ENCODE results near the gene RPL22L1.

RPL22L1 gene

DNA sequence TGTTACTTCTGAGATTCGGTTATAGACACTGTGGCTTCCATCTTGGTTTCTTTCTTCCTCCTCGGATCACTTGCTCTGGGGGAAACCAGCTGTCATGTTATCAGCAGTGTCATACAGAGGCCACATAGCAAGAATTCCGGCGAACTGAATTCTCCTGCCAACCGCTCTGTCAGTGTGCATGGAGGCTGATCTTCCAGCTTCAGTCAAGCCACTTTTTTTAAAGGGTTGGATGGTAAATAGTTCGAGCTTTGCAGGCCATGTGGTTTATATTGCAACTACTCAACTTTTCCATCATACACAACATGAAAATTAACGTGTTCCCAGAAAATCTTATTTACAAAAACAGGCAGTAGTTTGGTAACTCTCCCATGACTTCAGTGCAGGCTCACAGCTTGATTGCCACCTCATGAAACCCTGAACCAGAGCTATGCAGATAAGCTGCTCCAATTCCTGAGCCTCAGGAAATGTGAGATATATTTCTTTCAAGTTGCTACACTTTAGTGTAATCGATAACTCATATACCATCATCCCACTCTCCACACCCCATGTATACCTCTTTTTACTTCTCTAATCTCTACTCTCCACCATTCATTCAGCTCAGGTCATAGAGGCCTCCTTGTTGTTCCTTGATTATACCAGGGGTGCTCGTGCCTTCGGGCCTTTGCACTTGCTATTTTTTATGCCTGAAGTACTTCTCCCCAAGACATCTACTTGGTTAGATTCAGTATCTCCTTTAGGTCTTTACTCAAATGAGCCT is 7.2 kb downstream of the RPL22L1 start:
- Histone ChIP-seq H3K9ac (no peak overlapping the region), H3K4me2 (no peak overlapping the region), H3K27me3 (no peaks in the 10 kb centered on the region), H3K4me3 (no peak overlapping the region), H4K20me1 (peaks cover 28% of the 10 kb centered on the region), H3K4me1 (peaks cover 25% of the 10 kb centered on the region), H3K27ac (no peak overlapping the region), H3K36me3 (peaks cover 30% of the 10 kb centered on the region), H3K9me3 (no peaks in the 10 kb centered on the region)
- TF ChIP-seq Cebpa-rat (IDR thresholded peaks at IDR 0.05) = no peak

DNA sequence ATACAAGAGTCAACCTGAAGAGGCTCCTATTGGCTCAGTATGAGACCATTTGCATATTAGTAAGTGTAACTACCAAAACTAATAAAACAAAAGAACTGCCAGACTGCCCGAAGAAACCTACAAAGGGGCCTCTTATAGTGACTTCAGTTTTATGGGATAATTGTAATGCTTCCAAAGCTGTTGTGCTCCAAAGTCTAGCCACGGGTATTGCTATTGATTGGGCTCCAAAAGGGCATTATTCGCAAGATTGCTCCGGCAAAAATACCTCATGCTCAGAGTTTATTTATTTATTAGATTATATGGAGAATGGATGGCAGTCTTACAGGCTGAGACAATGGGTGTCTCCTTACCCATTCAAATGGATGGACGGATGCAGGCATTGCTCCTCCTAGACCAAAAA is 11.4 kb downstream of the RPL22L1 start:
- no peak overlapping the region for H3K27ac ChIP-seq
- no peaks in the 10 kb centered on the region for H4K20me1 ChIP-seq
- no peak overlapping the region for H3K4me2 ChIP-seq
- no peaks in the 10 kb centered on the region for H3K27me3 ChIP-seq
- H3K4me3 ChIP-seq = no peak overlapping the region
- no peak overlapping the region for H3K9ac ChIP-seq
- no peaks in the 10 kb centered on the region for H3K36me3 ChIP-seq
- TF ChIP-seq Cebpa-rat (IDR thresholded peaks at IDR 0.05) = no peak
- no peaks in the 10 kb centered on the region for H3K9me3 ChIP-seq
- H3K4me1 ChIP-seq = peaks cover 11% of the 10 kb centered on the region

DNA sequence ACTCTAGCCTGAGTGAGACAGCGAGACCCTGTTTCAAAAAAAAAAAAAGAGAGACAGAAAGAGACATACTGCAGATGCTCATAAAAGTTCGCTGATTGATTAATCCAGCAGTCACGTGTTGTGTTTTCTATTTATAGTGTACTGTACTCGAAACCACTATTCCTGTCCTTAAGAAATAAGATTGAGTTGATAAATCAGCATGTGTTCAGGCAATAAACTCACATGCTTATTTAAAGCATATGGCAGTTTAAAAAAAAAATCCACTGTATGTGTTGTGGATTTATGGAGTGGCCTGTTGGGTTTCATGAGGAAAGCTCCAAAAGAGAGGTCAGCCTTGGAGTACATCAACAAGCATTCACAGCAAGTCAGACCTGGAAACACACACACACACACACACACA is 17.7 kb downstream of the RPL22L1 start:
- H3K9ac ChIP-seq = no peak overlapping the region
- H3K9me3 ChIP-seq = no peaks in the 10 kb centered on the region
- H3K4me2 ChIP-seq = no peak overlapping the region
- no peak overlapping the region for H3K4me3 ChIP-seq
- no peaks in the 10 kb centered on the region for H3K36me3 ChIP-seq
- no peaks in the 10 kb centered on the region for H4K20me1 ChIP-seq
- no peaks in the 10 kb centered on the region for H3K4me1 ChIP-seq
- no peak for TF ChIP-seq Cebpa-rat (IDR thresholded peaks at IDR 0.05)
- no peak overlapping the region for H3K27ac ChIP-seq
- no peaks in the 10 kb centered on the region for H3K27me3 ChIP-seq

DNA sequence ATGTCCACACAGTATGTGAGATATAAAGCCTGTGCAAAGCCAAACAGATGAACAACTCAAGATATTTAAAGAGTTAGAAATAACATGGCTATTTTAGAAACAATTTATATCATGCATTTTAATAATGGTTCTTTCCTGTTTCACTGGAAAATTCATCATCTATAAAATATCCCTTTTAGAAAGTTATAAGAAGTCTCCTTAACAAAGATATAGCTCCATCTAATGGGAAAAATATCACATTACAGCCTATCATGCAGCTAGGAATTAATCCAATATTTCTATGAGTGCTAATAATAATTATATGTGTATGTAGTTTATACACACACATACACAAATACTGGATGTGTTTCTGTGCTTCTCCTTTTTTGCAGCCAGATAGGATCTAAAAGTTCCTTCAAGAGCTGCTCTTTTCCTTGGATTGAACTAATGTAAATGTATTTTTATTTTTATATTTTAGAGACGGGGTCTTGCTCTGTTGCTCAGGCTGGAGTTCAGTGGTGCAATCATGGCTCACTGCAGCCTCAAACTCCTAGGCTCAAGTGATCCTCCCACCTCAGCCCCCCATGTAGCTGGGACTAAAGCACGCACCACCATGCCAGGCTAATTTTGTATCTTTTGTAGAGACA is 21.6 kb downstream of the RPL22L1 start:
- H4K20me1 ChIP-seq = no peaks in the 10 kb centered on the region
- no peak for TF ChIP-seq Cebpa-rat (IDR thresholded peaks at IDR 0.05)
- H3K27me3 ChIP-seq = no peaks in the 10 kb centered on the region
- H3K36me3 ChIP-seq = no peaks in the 10 kb centered on the region
- H3K4me1 ChIP-seq = no peaks in the 10 kb centered on the region
- H3K4me3 ChIP-seq = no peak overlapping the region
- no peak overlapping the region for H3K27ac ChIP-seq
- no peak overlapping the region for H3K9ac ChIP-seq
- H3K4me2 ChIP-seq = no peak overlapping the region
- no peaks in the 10 kb centered on the region for H3K9me3 ChIP-seq

DNA sequence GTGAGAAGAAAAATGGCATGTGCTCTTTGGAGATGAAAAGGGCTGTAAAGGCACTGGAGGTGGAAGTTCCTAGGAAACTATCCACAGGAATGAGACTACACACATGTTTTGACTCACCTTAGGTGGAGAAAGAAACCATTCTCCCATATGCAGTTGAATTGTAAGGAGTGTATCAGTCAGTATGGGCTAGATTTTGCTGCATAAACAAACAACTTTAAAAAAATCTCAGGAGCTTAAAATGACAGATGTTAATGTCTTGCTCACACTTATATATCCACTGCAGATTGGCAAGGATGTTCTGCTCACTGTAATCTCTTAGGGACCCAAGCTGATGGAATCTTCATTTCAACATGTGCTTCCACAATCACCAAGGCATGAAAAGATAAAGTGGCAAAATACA is 25.6 kb downstream of the RPL22L1 start:
- no peak for TF ChIP-seq Cebpa-rat (IDR thresholded peaks at IDR 0.05)
- Histone ChIP-seq H3K9me3 (no peaks in the 10 kb centered on the region), H3K9ac (no peak overlapping the region), H3K36me3 (no peaks in the 10 kb centered on the region), H3K4me1 (no peaks in the 10 kb centered on the region), H3K4me2 (no peak overlapping the region), H3K27me3 (no peaks in the 10 kb centered on the region), H4K20me1 (no peaks in the 10 kb centered on the region), H3K4me3 (no peak overlapping the region), H3K27ac (no peak overlapping the region)

DNA sequence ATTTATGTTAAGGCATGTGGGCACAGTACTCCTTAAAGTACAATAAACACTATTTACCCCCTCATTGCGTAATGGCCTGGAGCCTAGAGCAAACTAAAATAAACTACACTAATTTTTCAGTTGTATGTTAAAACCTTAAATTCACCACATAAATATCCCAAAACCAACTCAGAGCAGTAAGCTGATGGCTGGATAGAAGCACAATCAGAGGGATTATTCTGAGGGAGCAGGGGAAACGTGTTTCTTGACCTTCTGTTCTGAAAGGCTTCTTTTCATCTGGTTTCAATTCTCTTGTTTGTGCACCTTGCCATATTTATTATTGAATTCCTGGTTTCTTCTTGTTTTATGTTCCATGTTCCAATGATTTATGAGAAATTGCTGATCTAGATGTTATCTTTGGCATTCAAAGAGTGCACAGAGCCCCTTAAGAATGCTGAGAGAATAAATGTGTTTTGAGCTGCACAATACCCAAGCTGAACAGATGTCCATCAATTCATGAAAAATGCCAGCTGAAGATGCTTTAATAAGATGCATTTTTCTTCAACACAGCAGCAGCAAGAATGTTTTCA is 29.6 kb downstream of the RPL22L1 start:
- Histone ChIP-seq H3K36me3 (no peaks in the 10 kb centered on the region), H4K20me1 (no peaks in the 10 kb centered on the region), H3K4me3 (no peak overlapping the region), H3K27me3 (no peaks in the 10 kb centered on the region), H3K27ac (no peak overlapping the region), H3K9me3 (no peaks in the 10 kb centered on the region), H3K4me1 (no peaks in the 10 kb centered on the region), H3K9ac (no peak overlapping the region), H3K4me2 (no peak overlapping the region)
- TF ChIP-seq Cebpa-rat (IDR thresholded peaks at IDR 0.05) = no peak

DNA sequence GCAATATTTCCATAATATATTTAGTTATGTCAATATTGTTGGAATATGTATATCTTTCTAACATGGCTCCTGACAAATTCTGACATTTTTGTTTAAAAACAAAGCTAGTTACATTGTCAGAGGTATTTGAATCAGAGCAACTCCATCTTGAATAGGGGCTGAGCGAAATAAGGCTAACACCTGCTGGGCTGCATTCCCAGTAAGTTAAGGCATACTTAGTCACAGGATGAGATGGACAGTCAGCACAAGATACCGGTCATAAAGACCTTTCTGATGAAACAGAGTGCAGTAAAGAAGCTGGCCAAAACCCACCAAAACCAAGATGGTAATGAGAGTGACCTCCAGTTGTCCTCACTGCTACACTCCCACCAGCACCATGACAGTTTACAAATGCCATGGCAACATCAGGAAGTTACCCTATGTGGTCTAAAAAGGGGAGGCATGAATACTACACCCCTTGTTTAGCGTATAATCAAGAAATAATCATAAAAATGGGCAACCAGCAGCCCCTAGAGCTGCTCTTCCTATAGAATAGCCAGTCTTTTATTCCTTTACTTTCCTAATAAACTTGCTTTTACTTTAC is 30.4 kb downstream of the RPL22L1 start:
- Histone ChIP-seq H3K9me3 (no peaks in the 10 kb centered on the region), H3K9ac (no peak overlapping the region), H3K4me3 (no peak overlapping the region), H3K27ac (no peak overlapping the region), H4K20me1 (no peaks in the 10 kb centered on the region), H3K4me2 (no peak overlapping the region), H3K27me3 (no peaks in the 10 kb centered on the region), H3K36me3 (no peaks in the 10 kb centered on the region), H3K4me1 (no peaks in the 10 kb centered on the region)
- TF ChIP-seq Cebpa-rat (IDR thresholded peaks at IDR 0.05) = no peak

DNA sequence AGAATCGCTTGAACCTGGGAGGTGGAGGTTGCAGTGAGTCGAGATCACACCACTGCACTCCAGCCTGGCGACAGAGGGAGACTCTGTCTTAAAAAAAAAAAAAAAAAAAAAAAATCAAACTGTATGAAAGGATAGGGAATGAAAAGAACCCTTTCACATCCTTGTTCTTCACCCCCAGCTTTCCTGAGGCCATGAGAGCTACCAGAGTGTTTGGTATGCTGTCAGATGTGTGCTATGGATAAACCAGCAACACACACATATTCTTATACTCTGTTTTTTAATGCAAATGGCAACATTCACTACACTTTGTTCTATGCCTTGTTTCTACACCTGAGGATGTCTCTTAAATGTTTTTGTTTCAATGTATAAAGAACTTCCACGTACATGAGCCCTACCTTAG is 33.5 kb downstream of the RPL22L1 start:
- Histone ChIP-seq H3K4me2 (no peak overlapping the region), H3K4me1 (no peaks in the 10 kb centered on the region), H3K9me3 (no peaks in the 10 kb centered on the region), H3K4me3 (no peak overlapping the region), H3K9ac (no peak overlapping the region), H4K20me1 (no peaks in the 10 kb centered on the region), H3K36me3 (no peaks in the 10 kb centered on the region), H3K27me3 (no peaks in the 10 kb centered on the region), H3K27ac (no peak overlapping the region)
- no peak for TF ChIP-seq Cebpa-rat (IDR thresholded peaks at IDR 0.05)

DNA sequence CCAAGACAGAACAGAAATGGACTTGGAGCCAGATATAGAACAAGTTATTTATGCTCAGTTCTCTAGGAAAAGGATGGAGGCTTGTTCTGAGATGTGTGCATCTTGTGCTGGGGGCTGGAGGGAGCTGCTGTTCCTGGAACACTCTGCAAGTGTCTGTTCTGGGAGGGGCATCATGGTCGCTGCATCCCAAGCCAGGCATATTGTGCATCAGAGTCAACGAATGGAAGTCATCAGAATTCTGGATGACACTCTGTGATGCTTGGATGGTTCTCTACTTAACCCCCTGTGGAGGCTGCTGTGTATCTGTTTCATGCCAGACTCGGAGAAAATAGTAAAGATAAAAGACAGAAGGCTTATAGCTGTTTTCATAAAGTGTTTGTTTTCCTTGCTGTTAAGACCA is 34.7 kb downstream of the RPL22L1 start:
- Histone ChIP-seq H3K4me1 (peaks cover 6% of the 10 kb centered on the region), H3K27me3 (no peaks in the 10 kb centered on the region), H3K36me3 (no peaks in the 10 kb centered on the region), H3K4me2 (no peak overlapping the region), H3K9me3 (no peaks in the 10 kb centered on the region), H3K4me3 (no peak overlapping the region), H4K20me1 (no peaks in the 10 kb centered on the region), H3K9ac (no peak overlapping the region), H3K27ac (no peak overlapping the region)
- no peak for TF ChIP-seq Cebpa-rat (IDR thresholded peaks at IDR 0.05)

DNA sequence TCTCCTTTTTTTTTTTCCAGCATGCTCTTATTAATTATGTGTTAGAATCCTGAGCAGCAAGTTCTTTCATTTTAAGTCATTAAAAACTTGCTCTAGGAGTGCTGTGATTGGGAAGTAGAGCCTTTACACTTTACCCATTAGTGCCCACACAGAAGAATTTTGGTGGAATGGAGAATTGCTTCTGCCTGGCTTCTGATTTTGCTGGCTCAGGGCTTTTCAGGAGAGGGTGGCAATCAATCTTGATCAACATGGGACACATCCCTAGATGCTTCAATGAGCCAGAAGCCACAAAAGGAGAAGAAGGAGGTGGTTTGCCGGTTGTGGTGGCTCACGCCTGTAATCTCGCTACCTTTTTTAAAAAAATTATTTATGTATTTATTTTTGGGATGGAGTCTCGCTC is 39.4 kb downstream of the RPL22L1 start:
- no peak for TF ChIP-seq Cebpa-rat (IDR thresholded peaks at IDR 0.05)

More for the DNA sequence above, 39.4 kb downstream of the RPL22L1 start:
- H3K9ac ChIP-seq = no peak overlapping the region
- H3K36me3 ChIP-seq = no peaks in the 10 kb centered on the region
- H3K9me3 ChIP-seq = no peaks in the 10 kb centered on the region
- H3K27ac ChIP-seq = no peak overlapping the region
- H3K4me2 ChIP-seq = peak overlapping the region; percentile 64
- peaks cover 15% of the 10 kb centered on the region for H3K4me1 ChIP-seq
- no peaks in the 10 kb centered on the region for H4K20me1 ChIP-seq
- H3K27me3 ChIP-seq = no peaks in the 10 kb centered on the region
- no peak overlapping the region for H3K4me3 ChIP-seq

Measured in BLaER1 (cell line).